HG03135 (cell line): ENCODE results near the gene KRT39.
"Not testable (repeated sequence)": the region's sequence is repeated elsewhere in the genome, so short reads cannot be mapped to it uniquely, and the experiment has no call there.

Experiments
- ATAC-seq: cut with Tn5 transposase; IDR thresholded peaks from one replicate; pipeline ENCODE4 v1.9.1; 2021; ENCODE audit warnings: mild to moderate bottlenecking, moderate library complexity; ENCODE audit not compliant: unreplicated experiment

KRT39 gene

GRCh38 chr17:40966848-40967247, at the start of gene KRT39:
TSS of gene KRT39 (minus strand) at chr17:40966948. CDS start at chr17:40966856, 92 bp downstream.
- ATAC-seq: no peak

GRCh38 chr17:41015454-41015853, 48.7 kb upstream of the KRT39 start:
- no peak for ATAC-seq

- no peak for ATAC-seq
These were observed 46.9 kb upstream of the KRT39 start for GRCh38 chr17:41013606-41014005.

GRCh38 chr17:41013181-41013580, 46.4 kb upstream of the KRT39 start:
- ATAC-seq: no peak

- ATAC-seq: no peak
These were observed 45.8 kb upstream of the KRT39 start for GRCh38 chr17:41012326-41013120.

GRCh38 chr17:41010441-41010840, 43.7 kb upstream of the KRT39 start:
- no peak for ATAC-seq

GRCh38 chr17:41009936-41010335, 43.2 kb upstream of the KRT39 start:
- ATAC-seq: no peak

- no peak for ATAC-seq
These were observed 42.6 kb upstream of the KRT39 start for GRCh38 chr17:41009301-41009760.

- ATAC-seq: no peak
These were observed 42.1 kb upstream of the KRT39 start, which contains the start of gene KRTAP3-1 for GRCh38 chr17:41008811-41009210. TSS of gene KRTAP3-1 (minus strand) at chr17:41009128. CDS start at chr17:41009074, 54 bp downstream.

- no peak for ATAC-seq
These were observed 37.6 kb upstream of the KRT39 start for GRCh38 chr17:41004397-41004796.

GRCh38 chr17:41003926-41004325, 37.2 kb upstream of the KRT39 start:
- ATAC-seq: no peak

- ATAC-seq: no peak
These were observed 36.1 kb upstream of the KRT39 start for GRCh38 chr17:41002814-41003213.

GRCh38 chr17:41001795-41002194, 35.0 kb upstream of the KRT39 start:
- no peak for ATAC-seq

- not testable (repeated sequence) for ATAC-seq
These were observed 32.8 kb upstream of the KRT39 start, which contains the start of gene KRTAP3-2 for GRCh38 chr17:40999563-40999962. TSS of gene KRTAP3-2 (minus strand) at chr17:40999906. CDS start at chr17:40999853, 53 bp downstream.

GRCh38 chr17:40997361-40997760, 30.6 kb upstream of the KRT39 start:
- ATAC-seq: no peak

- ATAC-seq: no peak
These were observed 30.1 kb upstream of the KRT39 start for GRCh38 chr17:40996829-40997228.

GRCh38 chr17:40995116-40995515, 28.4 kb upstream of the KRT39 start:
- ATAC-seq: no peak

GRCh38 chr17:40993839-40994238, 27.1 kb upstream of the KRT39 start, which contains the start of gene KRTAP3-3:
TSS of gene KRTAP3-3 (minus strand) at chr17:40994164. CDS start at chr17:40994097, 67 bp downstream.
- ATAC-seq: no peak

- no peak for ATAC-seq
These were observed 26.3 kb upstream of the KRT39 start for GRCh38 chr17:40993084-40993483.

GRCh38 chr17:40992666-40993065, 25.9 kb upstream of the KRT39 start:
- no peak for ATAC-seq

- no peak for ATAC-seq
These were observed 20.2 kb upstream of the KRT39 start for GRCh38 chr17:40986920-40987319.

GRCh38 chr17:40984226-40984625, 17.5 kb upstream of the KRT39 start, which contains the start of gene KRT40:
TSS of gene KRT40 (minus strand) at chr17:40984326. CDS start at chr17:40984273, 53 bp downstream.
- no peak for ATAC-seq
